Measurements from ENCODE around the gene HBB. TPM values are rescaled to one million over a fixed set of nuclear protein-coding genes. Genes with fewer than 3 reads are reported as not detected.

HBB gene
- total RNA-seq, 4 donors from 2014 or later = 49.8 to 2,778 (median 273) TPM

DNA sequence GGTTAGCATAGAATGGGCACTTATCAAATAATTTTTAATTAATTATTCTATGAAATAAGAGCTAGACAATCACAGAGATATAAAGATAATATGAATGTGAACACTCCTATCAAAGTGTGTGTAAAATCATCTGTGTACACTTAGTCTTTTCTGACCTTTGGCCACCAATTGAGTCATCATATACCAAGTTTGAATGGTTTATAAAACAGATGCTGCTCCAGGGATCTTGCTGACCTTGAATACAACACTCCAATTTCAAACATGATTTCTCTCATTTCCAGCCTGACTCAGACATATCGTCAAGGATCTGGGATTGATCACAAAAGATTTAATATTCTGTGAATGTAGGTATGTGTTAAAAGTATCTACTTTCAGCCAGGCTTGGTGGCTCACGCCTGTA is 23.5 kb downstream of the HBB start:
- Histone ChIP-seq H3K27ac (no peak overlapping the region), H3K4me1 (no peaks in the 10 kb centered on the region), H3K27me3 (no peaks in the 10 kb centered on the region), H3K9me3 (no peaks in the 10 kb centered on the region), H3K36me3 (no peaks in the 10 kb centered on the region), H3K4me3 (no peak overlapping the region)
- TF ChIP-seq POLR2A (IDR thresholded peaks at IDR 0.05) = no peak
- TF ChIP-seq, protein P1, sequence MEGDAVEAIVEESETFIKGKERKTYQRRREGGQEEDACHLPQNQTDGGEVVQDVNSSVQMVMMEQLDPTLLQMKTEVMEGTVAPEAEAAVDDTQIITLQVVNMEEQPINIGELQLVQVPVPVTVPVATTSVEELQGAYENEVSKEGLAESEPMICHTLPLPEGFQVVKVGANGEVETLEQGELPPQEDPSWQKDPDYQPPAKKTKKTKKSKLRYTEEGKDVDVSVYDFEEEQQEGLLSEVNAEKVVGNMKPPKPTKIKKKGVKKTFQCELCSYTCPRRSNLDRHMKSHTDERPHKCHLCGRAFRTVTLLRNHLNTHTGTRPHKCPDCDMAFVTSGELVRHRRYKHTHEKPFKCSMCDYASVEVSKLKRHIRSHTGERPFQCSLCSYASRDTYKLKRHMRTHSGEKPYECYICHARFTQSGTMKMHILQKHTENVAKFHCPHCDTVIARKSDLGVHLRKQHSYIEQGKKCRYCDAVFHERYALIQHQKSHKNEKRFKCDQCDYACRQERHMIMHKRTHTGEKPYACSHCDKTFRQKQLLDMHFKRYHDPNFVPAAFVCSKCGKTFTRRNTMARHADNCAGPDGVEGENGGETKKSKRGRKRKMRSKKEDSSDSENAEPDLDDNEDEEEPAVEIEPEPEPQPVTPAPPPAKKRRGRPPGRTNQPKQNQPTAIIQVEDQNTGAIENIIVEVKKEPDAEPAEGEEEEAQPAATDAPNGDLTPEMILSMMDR (IDR thresholded peaks at IDR 0.05) = no peak
- intact Hi-C loops (cut with DNase I; ENCODE audit: low total_unique reads) = no loop called here
- DNase-seq = no peak

DNA sequence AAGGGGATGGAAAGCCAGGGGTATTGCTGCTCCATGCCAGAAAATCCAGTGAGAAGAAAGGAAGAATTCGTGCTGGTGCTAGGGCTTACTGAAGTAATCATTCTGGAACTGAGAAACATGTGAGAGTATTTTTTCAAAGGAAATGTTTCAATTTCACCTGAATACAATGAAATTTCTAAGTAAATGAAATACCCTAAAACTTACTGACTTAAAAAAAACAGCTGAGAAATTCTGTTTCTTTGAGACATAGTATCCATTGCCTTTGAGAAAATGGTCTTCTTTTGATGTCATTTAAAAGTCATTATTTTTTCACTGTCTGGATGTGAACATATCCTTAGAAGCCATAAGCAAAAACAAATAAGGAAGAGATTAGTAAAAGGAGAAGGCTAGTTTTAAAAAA is 26.3 kb downstream of the HBB start, which contains the start of gene OR51V1:
TSS of gene OR51V1 (minus strand) at position 101 of the 400 bp plus-strand sequence. CDS start at position 101, 0 bp downstream.
- Histone ChIP-seq H3K36me3 (no peaks in the 10 kb centered on the region), H3K4me1 (no peaks in the 10 kb centered on the region), H3K9me3 (no peaks in the 10 kb centered on the region), H3K4me3 (no peak within 1 kb of the TSS), H3K27ac (no peak within 1 kb of the TSS), H3K27me3 (no peaks in the 10 kb centered on the region)
- DNase-seq = no peak
- TF ChIP-seq POLR2A (IDR thresholded peaks at IDR 0.05) = no peak
- TF ChIP-seq, protein P1 (IDR thresholded peaks at IDR 0.05) = no peak
- intact Hi-C loops (cut with DNase I; ENCODE audit: low total_unique reads) = no loop called here

DNA sequence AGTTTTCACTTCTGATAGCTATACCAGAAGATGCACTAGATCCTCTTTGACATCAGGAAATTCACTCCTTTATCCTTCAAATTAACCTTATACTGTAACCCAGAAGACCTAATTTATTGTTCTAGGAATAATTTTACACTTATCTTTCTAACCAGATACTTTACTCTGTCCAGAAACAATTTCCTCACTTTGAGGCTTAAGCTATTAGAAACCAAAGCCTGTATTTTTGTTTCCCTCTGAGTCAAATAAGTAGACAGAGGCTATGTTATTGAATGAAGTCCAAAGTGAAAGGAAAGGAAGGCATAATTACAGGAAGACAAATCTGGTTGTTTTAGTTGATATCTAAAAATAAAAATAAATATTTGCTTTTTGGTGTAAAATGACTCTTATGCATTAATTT is 28.6 kb downstream of the HBB start:
- no peak for DNase-seq
- Histone ChIP-seq H3K27me3 (no peaks in the 10 kb centered on the region), H3K36me3 (no peaks in the 10 kb centered on the region), H3K4me3 (no peak overlapping the region), H3K9me3 (no peaks in the 10 kb centered on the region), H3K4me1 (no peaks in the 10 kb centered on the region), H3K27ac (no peak overlapping the region)
- TF ChIP-seq, protein P1 (IDR thresholded peaks at IDR 0.05) = no peak
- TF ChIP-seq POLR2A (IDR thresholded peaks at IDR 0.05) = no peak
- intact Hi-C loops (cut with DNase I; ENCODE audit: low total_unique reads) = no loop called here

DNA sequence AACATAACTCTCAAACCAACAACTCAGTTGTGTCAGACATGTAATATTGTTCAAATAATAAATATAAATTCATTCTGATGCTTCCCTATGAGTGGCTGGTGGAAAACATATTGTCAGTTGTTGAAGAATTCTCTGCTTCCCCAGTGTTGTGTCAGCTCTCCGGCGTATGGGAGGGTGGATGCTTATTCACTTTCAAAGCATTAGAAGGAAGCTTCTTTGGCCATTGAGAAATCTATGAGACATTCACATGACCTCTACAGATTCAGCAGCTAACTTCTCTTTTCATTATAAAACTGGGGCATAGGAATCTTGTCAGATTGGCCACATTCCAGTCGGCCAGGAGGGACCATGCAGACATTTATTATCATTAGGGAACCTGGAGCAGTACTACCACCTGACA is 29.3 kb downstream of the HBB start:
- intact Hi-C loops (cut with DNase I; ENCODE audit: low total_unique reads) = no loop called here
- no peaks in the 10 kb centered on the region for H3K27me3 ChIP-seq
- no peaks in the 10 kb centered on the region for H3K4me1 ChIP-seq
- H3K27ac ChIP-seq = no peak overlapping the region
- DNase-seq = no peak
- TF ChIP-seq, protein P1 (IDR thresholded peaks at IDR 0.05) = no peak
- TF ChIP-seq POLR2A (IDR thresholded peaks at IDR 0.05) = no peak
- no peaks in the 10 kb centered on the region for H3K9me3 ChIP-seq
- no peaks in the 10 kb centered on the region for H3K36me3 ChIP-seq
- no peak overlapping the region for H3K4me3 ChIP-seq

DNA sequence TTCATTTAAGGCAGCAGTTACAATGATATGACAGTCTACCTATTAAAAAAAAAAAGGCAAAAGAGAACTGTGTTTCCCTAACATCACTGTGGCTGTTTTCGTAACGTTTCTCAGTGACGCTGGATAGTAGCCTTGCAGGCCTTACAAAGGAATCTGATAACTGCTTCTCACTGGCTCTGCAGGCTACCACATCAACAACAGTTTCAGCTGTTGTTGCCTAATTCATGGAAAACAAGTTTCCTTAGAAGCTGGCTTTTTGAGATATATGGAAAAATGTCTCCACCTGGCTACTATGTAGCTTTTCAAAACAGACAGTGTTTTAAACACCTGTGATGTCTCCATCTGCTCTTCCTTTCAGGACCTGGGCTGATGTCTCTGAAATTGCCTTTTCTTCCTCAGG is 30.1 kb downstream of the HBB start:
- Histone ChIP-seq H3K27me3 (no peaks in the 10 kb centered on the region), H3K9me3 (no peaks in the 10 kb centered on the region), H3K4me3 (no peak overlapping the region), H3K36me3 (no peaks in the 10 kb centered on the region), H3K27ac (no peak overlapping the region), H3K4me1 (no peaks in the 10 kb centered on the region)
- intact Hi-C loops (cut with DNase I; ENCODE audit: low total_unique reads) = no loop called here
- no peak for DNase-seq
- no peak for TF ChIP-seq POLR2A (IDR thresholded peaks at IDR 0.05)
- TF ChIP-seq, protein P1 (IDR thresholded peaks at IDR 0.05) = no peak

All from uterus (tissue), 4 donors.